GM21515 (cell line): Measurements from ENCODE around the gene PPEF1.
A peak's percentile ranks its signal among the peaks of the same experiment; 100 is the strongest.

Experiments
- ATAC-seq: cut with Tn5 transposase; IDR thresholded peaks from one replicate; pipeline ENCODE4 v1.9.1; 2021; ENCODE audit not compliant: unreplicated experiment

PPEF1 gene

GRCh38 chrX:18707426-18708049 is at the start of gene PPEF1:
Gene PPEF1, plus strand, starts transcription at chrX:18707645. Its CDS starts 136 bp downstream, at chrX:18707781.
- ATAC-seq = no peak

GRCh38 chrX:18661273-18661672 is 46.2 kb upstream of the PPEF1 start:
- ATAC-seq = no peak

GRCh38 chrX:18664947-18665346 is 42.5 kb upstream of the PPEF1 start:
- no peak for ATAC-seq

GRCh38 chrX:18666614-18667013 is 40.8 kb upstream of the PPEF1 start:
- ATAC-seq = no peak

- no peak for ATAC-seq
These were observed 39.2 kb upstream of the PPEF1 start for GRCh38 chrX:18668071-18668835.

GRCh38 chrX:18672008-18672407 is 35.4 kb upstream of the PPEF1 start, which contains the start of gene RS1:
Gene RS1, minus strand, starts transcription at chrX:18672108. Its CDS starts 40 bp downstream, at chrX:18672068.
- ATAC-seq = no peak

- ATAC-seq = peak; percentile 46
These were observed 33.0 kb upstream of the PPEF1 start for GRCh38 chrX:18674417-18674787.

- ATAC-seq = peak; percentile 84
These were observed 32.4 kb upstream of the PPEF1 start for GRCh38 chrX:18674788-18675735.

GRCh38 chrX:18676050-18676449 is 31.4 kb upstream of the PPEF1 start:
- no peak for ATAC-seq

- ATAC-seq = no peak
These were observed 31.0 kb upstream of the PPEF1 start for GRCh38 chrX:18676470-18676869.

- no peak for ATAC-seq
These were observed 30.1 kb upstream of the PPEF1 start for GRCh38 chrX:18677161-18677869.

GRCh38 chrX:18681996-18682395 is 25.4 kb upstream of the PPEF1 start:
- no peak for ATAC-seq

- ATAC-seq = no peak
These were observed 24.5 kb upstream of the PPEF1 start for GRCh38 chrX:18682979-18683387.

GRCh38 chrX:18687856-18688495 is 19.5 kb upstream of the PPEF1 start:
- no peak for ATAC-seq

GRCh38 chrX:18691431-18691830 is 16.0 kb upstream of the PPEF1 start:
- ATAC-seq = no peak

GRCh38 chrX:18692541-18692940 is 14.9 kb upstream of the PPEF1 start:
- no peak for ATAC-seq

- ATAC-seq = no peak
These were observed 10.8 kb upstream of the PPEF1 start for GRCh38 chrX:18696653-18697052.

GRCh38 chrX:18698737-18699650 is 8.5 kb upstream of the PPEF1 start:
- no peak for ATAC-seq

- ATAC-seq = no peak
These were observed 5.7 kb upstream of the PPEF1 start for GRCh38 chrX:18701621-18702361.
